ENCODE results near the gene ANKS1B.

ANKS1B gene

DNA sequence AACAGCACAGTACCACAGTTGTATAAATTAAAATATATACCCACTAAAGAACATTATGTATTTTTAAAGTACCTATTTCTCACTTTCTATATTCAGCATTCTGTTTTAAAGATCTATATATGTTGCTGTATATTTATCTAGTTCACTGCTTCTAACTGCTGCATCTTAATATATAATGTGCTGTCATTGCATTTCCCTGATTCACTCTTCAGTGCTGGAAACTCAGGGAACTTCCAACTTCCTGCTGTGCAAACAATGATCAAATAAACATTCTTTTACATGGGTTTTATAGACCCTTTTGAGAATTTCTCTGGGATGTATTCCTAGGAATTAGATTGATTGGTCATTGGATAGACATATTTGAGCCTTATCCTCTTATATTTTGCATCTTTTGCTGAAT lies 960.5 kb downstream of the ANKS1B start:
- no peak for DNase-seq
- H3K9me3 ChIP-seq (ENCODE audit: severe bottlenecking), result no peaks in the 10 kb centered on the region
- no peaks in the 10 kb centered on the region for H3K36me3 ChIP-seq
- H3K4me3 ChIP-seq (ENCODE audit: low read depth, low read length), result no peak overlapping the region
- no peak overlapping the region for H3K27ac ChIP-seq
- TF ChIP-seq, protein P1, sequence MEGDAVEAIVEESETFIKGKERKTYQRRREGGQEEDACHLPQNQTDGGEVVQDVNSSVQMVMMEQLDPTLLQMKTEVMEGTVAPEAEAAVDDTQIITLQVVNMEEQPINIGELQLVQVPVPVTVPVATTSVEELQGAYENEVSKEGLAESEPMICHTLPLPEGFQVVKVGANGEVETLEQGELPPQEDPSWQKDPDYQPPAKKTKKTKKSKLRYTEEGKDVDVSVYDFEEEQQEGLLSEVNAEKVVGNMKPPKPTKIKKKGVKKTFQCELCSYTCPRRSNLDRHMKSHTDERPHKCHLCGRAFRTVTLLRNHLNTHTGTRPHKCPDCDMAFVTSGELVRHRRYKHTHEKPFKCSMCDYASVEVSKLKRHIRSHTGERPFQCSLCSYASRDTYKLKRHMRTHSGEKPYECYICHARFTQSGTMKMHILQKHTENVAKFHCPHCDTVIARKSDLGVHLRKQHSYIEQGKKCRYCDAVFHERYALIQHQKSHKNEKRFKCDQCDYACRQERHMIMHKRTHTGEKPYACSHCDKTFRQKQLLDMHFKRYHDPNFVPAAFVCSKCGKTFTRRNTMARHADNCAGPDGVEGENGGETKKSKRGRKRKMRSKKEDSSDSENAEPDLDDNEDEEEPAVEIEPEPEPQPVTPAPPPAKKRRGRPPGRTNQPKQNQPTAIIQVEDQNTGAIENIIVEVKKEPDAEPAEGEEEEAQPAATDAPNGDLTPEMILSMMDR (IDR thresholded peaks at IDR 0.05; ENCODE audit: low read depth, low read length), result no peak
- no peaks in the 10 kb centered on the region for H3K27me3 ChIP-seq (ENCODE audit: insufficient read depth, low read depth, severe bottlenecking)

DNA sequence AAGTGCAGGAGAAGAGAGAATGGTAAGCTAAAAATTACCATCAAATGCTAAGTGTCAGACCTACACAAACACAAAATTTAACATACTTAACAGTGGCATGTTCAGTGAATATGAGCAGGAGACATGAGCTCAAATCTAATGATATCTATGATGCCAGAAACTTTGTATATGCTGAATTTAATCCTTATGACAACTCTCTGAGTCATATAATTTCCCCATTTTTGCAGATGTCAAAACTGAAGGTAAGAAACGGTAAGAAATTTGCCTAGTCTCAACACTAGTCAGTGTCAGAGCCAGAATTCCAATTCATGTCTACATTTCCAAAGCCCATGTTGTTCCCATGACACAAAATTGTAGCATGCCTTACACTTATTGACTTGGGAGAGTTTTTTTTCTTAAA lies 963.9 kb downstream of the ANKS1B start:
- no peaks in the 10 kb centered on the region for H3K9me3 ChIP-seq (ENCODE audit: severe bottlenecking)
- TF ChIP-seq, protein P1 (IDR thresholded peaks at IDR 0.05; ENCODE audit: low read depth, low read length), result no peak
- no peak for DNase-seq
- H3K27ac ChIP-seq, result no peak overlapping the region
- H3K36me3 ChIP-seq, result no peaks in the 10 kb centered on the region
- H3K27me3 ChIP-seq (ENCODE audit: insufficient read depth, low read depth, severe bottlenecking), result no peaks in the 10 kb centered on the region
- no peak overlapping the region for H3K4me3 ChIP-seq (ENCODE audit: low read depth, low read length)

DNA sequence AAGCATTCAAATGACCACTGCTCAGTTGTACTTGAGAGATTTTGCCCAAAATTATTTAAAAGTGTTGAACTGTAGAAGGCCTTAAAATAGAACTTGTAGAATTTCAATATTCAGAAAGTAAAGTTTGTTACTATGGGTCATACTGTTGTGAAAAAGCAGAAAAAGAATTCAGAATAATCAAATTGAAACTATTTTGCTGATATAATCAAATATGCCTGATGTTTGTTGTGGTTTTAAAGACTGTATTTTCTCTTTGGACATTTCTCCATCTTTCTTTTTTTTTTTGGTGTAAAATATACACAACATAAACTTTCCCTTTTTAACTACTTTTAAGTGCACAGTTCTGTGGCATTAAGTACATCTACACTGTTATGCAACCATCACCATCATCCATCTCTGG lies 964.9 kb downstream of the ANKS1B start:
- Histone ChIP-seq H3K4me3 (ENCODE audit: low read depth, low read length) (no peak overlapping the region), H3K27ac (no peak overlapping the region), H3K36me3 (no peaks in the 10 kb centered on the region), H3K9me3 (ENCODE audit: severe bottlenecking) (no peaks in the 10 kb centered on the region), H3K27me3 (ENCODE audit: insufficient read depth, low read depth, severe bottlenecking) (no peaks in the 10 kb centered on the region)
- TF ChIP-seq, protein P1 (IDR thresholded peaks at IDR 0.05; ENCODE audit: low read depth, low read length), result no peak
- no peak for DNase-seq

GRCh38 chr12:99017971-99018370 lies 966.8 kb downstream of the ANKS1B start:
- no peak overlapping the region for H3K27ac ChIP-seq
- H3K9me3 ChIP-seq (ENCODE audit: severe bottlenecking), result no peaks in the 10 kb centered on the region
- no peak for DNase-seq
- TF ChIP-seq, protein P1 (IDR thresholded peaks at IDR 0.05; ENCODE audit: low read depth, low read length), result no peak
- H3K4me3 ChIP-seq (ENCODE audit: low read depth, low read length), result no peak overlapping the region
- no peaks in the 10 kb centered on the region for H3K27me3 ChIP-seq (ENCODE audit: insufficient read depth, low read depth, severe bottlenecking)
- no peaks in the 10 kb centered on the region for H3K36me3 ChIP-seq

DNA sequence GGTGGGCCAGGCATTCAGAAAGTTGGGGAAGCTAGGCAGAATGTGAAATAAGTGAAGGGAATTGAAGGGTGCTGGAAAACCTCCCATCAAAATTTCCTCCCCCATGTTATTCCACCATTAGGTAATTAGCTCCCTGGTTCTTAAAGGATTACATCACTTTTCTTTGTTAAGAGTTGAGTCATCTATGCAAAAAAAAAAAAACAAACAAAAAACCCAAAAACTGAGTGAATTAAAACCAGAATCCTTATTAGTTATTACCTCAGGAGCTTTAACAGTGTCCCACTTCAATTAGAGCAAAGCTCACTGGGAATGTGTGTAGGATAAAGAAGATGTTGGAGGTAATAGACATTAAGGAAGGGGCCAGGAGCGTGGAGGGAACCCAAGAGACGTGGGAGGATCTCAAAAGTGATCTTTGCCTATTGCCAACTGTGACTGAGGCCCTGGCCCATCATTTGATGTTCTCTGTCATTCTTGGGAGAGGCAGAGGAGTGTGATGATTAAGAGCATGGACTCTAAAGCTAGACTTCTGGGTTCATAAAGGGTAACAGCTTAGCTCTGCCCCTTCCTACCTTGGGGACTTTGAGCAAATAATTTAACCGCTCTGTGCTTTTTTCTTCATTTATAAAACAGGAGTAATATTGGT lies 975.0 kb downstream of the ANKS1B start:
- Histone ChIP-seq H3K9me3 (ENCODE audit: severe bottlenecking) (no peaks in the 10 kb centered on the region), H3K27ac (no peak overlapping the region), H3K4me3 (ENCODE audit: low read depth, low read length) (no peak overlapping the region), H3K36me3 (no peaks in the 10 kb centered on the region), H3K27me3 (ENCODE audit: insufficient read depth, low read depth, severe bottlenecking) (no peaks in the 10 kb centered on the region)
- DNase-seq, result no peak
- TF ChIP-seq, protein P1 (IDR thresholded peaks at IDR 0.05; ENCODE audit: low read depth, low read length), result no peak

DNA sequence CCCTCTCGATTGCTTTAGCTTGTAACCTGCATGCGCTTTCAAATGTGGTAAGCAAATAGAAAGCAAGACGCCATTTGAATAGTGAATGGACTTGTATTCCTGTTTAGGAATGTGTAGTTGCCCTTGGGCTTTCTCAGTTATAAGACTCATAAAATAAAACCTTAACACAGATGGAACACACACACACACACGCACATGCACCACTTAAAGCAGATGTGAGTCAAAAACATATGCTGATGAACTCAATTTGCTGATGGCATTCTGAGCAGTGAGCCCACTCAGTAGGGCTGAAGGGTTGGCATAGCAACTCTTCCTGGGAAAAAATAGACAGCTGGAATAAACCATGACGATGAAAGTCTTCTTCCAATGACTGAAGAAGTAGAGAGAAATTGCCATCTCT lies 979.1 kb downstream of the ANKS1B start:
- H3K27ac ChIP-seq, result no peak overlapping the region
- no peak for DNase-seq
- no peaks in the 10 kb centered on the region for H3K27me3 ChIP-seq (ENCODE audit: insufficient read depth, low read depth, severe bottlenecking)
- H3K4me3 ChIP-seq (ENCODE audit: low read depth, low read length), result no peak overlapping the region
- H3K9me3 ChIP-seq (ENCODE audit: severe bottlenecking), result no peaks in the 10 kb centered on the region
- no peaks in the 10 kb centered on the region for H3K36me3 ChIP-seq
- TF ChIP-seq, protein P1 (IDR thresholded peaks at IDR 0.05; ENCODE audit: low read depth, low read length), result no peak
